Spleen (tissue), 11 donors: ENCODE results near the gene ABCA2. TPM values are rescaled to one million over a fixed set of nuclear protein-coding genes. Genes with fewer than 3 reads are reported as not detected.

Source experiments
- DNase-seq: peaks from one replicate; pipeline ENCODE4 v3.0.0-alpha.2; 2020
- H3K27ac ChIP-seq, 8 donors: fragments of 200-600 bp; sonication (generic) in 7 of 8; 1 replicate in 4 of 8; 2 replicates in 4 of 8; pipeline versions ENCODE4 v1.5.0 to v1.8.0; 2016 to 2021; ENCODE audit warnings: inconsistent platforms in 4 of 8, mild to moderate bottlenecking in 4 of 8, moderate library complexity in 1 of 8
- H3K27me3 ChIP-seq, 7 donors: fragments of 200-600 bp; sonication (generic) in 6 of 7; replicated peaks in 1 of 7; 1 replicate in 4 of 7; 2 replicates in 3 of 7; pipeline versions ENCODE4 v1.5.0 to v1.8.0; 2016 to 2021; ENCODE audit warnings: inconsistent platforms in 3 of 7, mild to moderate bottlenecking in 1 of 7
- H3K36me3 ChIP-seq, 6 donors: fragments of 200-600 bp; sonication (generic) in 5 of 6; 1 replicate in 4 of 6; 2 replicates in 2 of 6; pipeline versions ENCODE4 v1.5.0 to v1.8.0; 2016 to 2021; ENCODE audit warnings: inconsistent platforms in 2 of 6
- H3K4me1 ChIP-seq, 6 donors: fragments of 200-600 bp; sonication (generic) in 5 of 6; 1 replicate in 3 of 6; 2 replicates in 3 of 6; pipeline versions ENCODE4 v1.5.0 to v1.8.0; 2016 to 2021; ENCODE audit warnings: inconsistent platforms in 3 of 6
- H3K4me3 ChIP-seq, 8 donors: fragments of 200-600 bp; sonication (generic) in 7 of 8; 1 replicate in 4 of 8; 2 replicates in 4 of 8; pipeline versions ENCODE4 v1.5.0 to v1.8.0; 2016 to 2021; ENCODE audit warnings: inconsistent platforms in 4 of 8, mild to moderate bottlenecking in 4 of 8, moderate library complexity in 2 of 8
- H3K9me3 ChIP-seq, 8 donors: fragments of 200-600 bp; sonication (generic) in 7 of 8; 1 replicate in 4 of 8; 2 replicates in 4 of 8; pipeline versions ENCODE4 v1.5.0 to v1.8.0; 2016 to 2021; ENCODE audit warnings: inconsistent platforms in 4 of 8
- CTCF ChIP-seq, 11 experiments: fragments of 200-600 bp in 7 of 11; fragments of 450-650 bp in 4 of 11; sonication (generic) in 4 of 11; IDR thresholded peaks in 8 of 11; conservative IDR thresholded peaks in 3 of 11; 1 replicate in 7 of 11; 2 replicates in 4 of 11; pipeline versions ENCODE4 v1.4.0 to v1.8.0; 2016 to 2021; ENCODE audit warnings: antibody characterized with exemption in 11 of 11, inconsistent platforms in 4 of 11, mild to moderate bottlenecking in 1 of 11
- POLR2A ChIP-seq, 3 donors: fragments of 450-650 bp; IDR thresholded peaks; one replicate each; pipeline ENCODE4 v1.5.1; 2017; ENCODE audit warnings: antibody characterized with exemption in 3 of 3, mild to moderate bottlenecking in 1 of 3
- POLR2AphosphoS5 ChIP-seq, 3 donors: sonication (generic); formaldehyde crosslinking; IDR thresholded peaks; one replicate each; pipeline ENCODE4 v1.5.1; 2017; ENCODE audit warnings: antibody characterized with exemption in 3 of 3
- WGBS, 5 donors: extraction: QIAGEN DNeasy Blood & Tissue Kit in 3 of 5; methylation state at CpG; one replicate each; pipeline versions ENCODE4 v1.1.5 to v1.1.7; 2013 to 2018; 5-methylcytosine and 5-hydroxymethylcytosine counted together
- intact Hi-C: fragments of 100-400 bp; cut with DNase I; formaldehyde crosslinking; loops from one replicate; pipeline ENCODE4 v1.15.0; 2023; ENCODE audit warnings: low total_unique reads
- polyA plus RNA-seq, 3 donors: library from polyadenylated mRNA; stranded (reverse); fragments of 200-250 nt; gene quantifications; one replicate each; pipeline ENCODE4 v1.2.1, GENCODE V29; 2013
- total RNA-seq, 7 donors: library from RNA; depleted of rRNA in 3 of 7; stranded (reverse); fragments of >200 nt in 3 of 7; fragmentation: NEBNext Ultra II Directional in 4 of 7; extraction: Animal tissue kit (Norgen Biotek cat#: 25700) in 4 of 7; gene quantifications; one replicate each; pipeline versions ENCODE4 v1.1.0 to v1.2.1, GENCODE V29; 2016 to 2021
- donor health status: healthy with polysubstance abuse.
- donor health status: DM: no; HTN: no; CAD: no; lungs with moderate emphysema.
- donor health status: DM: no; HTN: no; CAD: no.
- donor health status: Bipolar disorder and iron deficiency.
- donor health status: healthy.
- donor health status: DM: no; HTN: no; CAD: no.
- donor health status: DM: yes; HTN: yes; CAD: no.

ABCA2 gene
- total and polyA plus RNA-seq, 10 donors, result 11.9 to 97.5 (median 53.2) TPM

- Histone ChIP-seq H3K36me3 (no peaks in the 10 kb centered on the region), H3K4me3 (peak overlapping the region in 1 of 8 donors; percentile 21), H3K27ac (no peak overlapping the region), H3K27me3 (peaks cover 5 to 65% (median 26%) of the 10 kb centered on the region in 7 donors), H3K9me3 (no peaks in the 10 kb centered on the region), H3K4me1 (peaks cover 0 to 49% (median 33%) of the 10 kb centered on the region in 6 donors)
- WGBS, 5 donors, result 47 to 63% (median 48%) methylated on average over 20 to 29 of the region's 29 CpGs
- no peak for DNase-seq
- intact Hi-C loops, result no loop called here
- no peak for TF ChIP-seq POLR2A (IDR thresholded peaks at IDR 0.05)
- peak in 2 of 3 donors; percentile 14 to 16 for TF ChIP-seq POLR2AphosphoS5 (IDR thresholded peaks at IDR 0.05)
- no peak for TF ChIP-seq CTCF (IDR thresholded peaks at IDR 0.05 in 8 of 11, conservative IDR thresholded peaks at IDR 0.05 in 3 of 11)
Observed at GRCh38 chr9:136984464-136985026, 43.5 kb downstream of the ABCA2 start.

GRCh38 chr9:136983656-136984314 lies 44.3 kb downstream of the ABCA2 start:
- H3K36me3 ChIP-seq, result no peaks in the 10 kb centered on the region
- TF ChIP-seq POLR2AphosphoS5 (IDR thresholded peaks at IDR 0.05), result peak in 1 of 3 donors; percentile 35
- TF ChIP-seq CTCF (IDR thresholded peaks at IDR 0.05 in 8 of 11, conservative IDR thresholded peaks at IDR 0.05 in 3 of 11), result no peak
- no peak for TF ChIP-seq POLR2A (IDR thresholded peaks at IDR 0.05)
- H3K27ac ChIP-seq, result no peak overlapping the region
- no peak for DNase-seq
- H3K4me1 ChIP-seq, result peaks cover 0 to 57% (median 36%) of the 10 kb centered on the region in 6 donors
- peaks cover 5 to 72% (median 26%) of the 10 kb centered on the region in 7 donors for H3K27me3 ChIP-seq
- no peak overlapping the region for H3K4me3 ChIP-seq
- no peaks in the 10 kb centered on the region for H3K9me3 ChIP-seq
- intact Hi-C loops, result no loop called here
- WGBS, 5 donors, result 72 to 83% (median 79%) methylated on average over 9 to 11 of the region's 11 CpGs

GRCh38 chr9:136983167-136983566 lies 44.9 kb downstream of the ABCA2 start:
- intact Hi-C loops, result no loop called here
- Histone ChIP-seq H3K4me1 (peaks cover 0 to 58% (median 38%) of the 10 kb centered on the region in 6 donors), H3K9me3 (no peaks in the 10 kb centered on the region), H3K36me3 (no peaks in the 10 kb centered on the region), H3K4me3 (no peak overlapping the region), H3K27me3 (peaks cover 5 to 78% (median 26%) of the 10 kb centered on the region in 7 donors), H3K27ac (no peak overlapping the region)
- DNase-seq, result no peak
- TF ChIP-seq CTCF (IDR thresholded peaks at IDR 0.05 in 8 of 11, conservative IDR thresholded peaks at IDR 0.05 in 3 of 11) (no peak), POLR2AphosphoS5 (IDR thresholded peaks at IDR 0.05) (peak in 2 of 3 donors; percentile 27 to 29)
- WGBS, 5 donors, result 53 to 85% (median 63%) methylated on average over 3 to 9 of the region's 9 CpGs
